NCI-H2196 treated with DMSO at 0.1 percent for 48 hours (cell line): ENCODE measurements around the gene LIG3.
"Not testable (repeated sequence)": the region's sequence is repeated elsewhere in the genome, so short reads cannot be mapped to it uniquely, and the experiment has no call there.

Source experiments
- DNase-seq: peaks from one replicate; lab custom pipeline; 2025; ENCODE audit not compliant: unreplicated experiment; lab: John Stamatoyannopoulos, UW

LIG3 gene

GRCh38 chr17:35030780-35031179 lies 50.5 kb downstream of the LIG3 start:
- no peak for DNase-seq

GRCh38 chr17:35038453-35038852 lies 58.1 kb downstream of the LIG3 start:
- DNase-seq = no peak

GRCh38 chr17:35041390-35041789 lies 61.1 kb downstream of the LIG3 start:
- no peak for DNase-seq

- no peak for DNase-seq
Observed at GRCh38 chr17:35044181-35044580, 63.9 kb downstream of the LIG3 start.

- DNase-seq = not testable (repeated sequence)
Observed at GRCh38 chr17:35045458-35045979, 65.2 kb downstream of the LIG3 start.

- DNase-seq = no peak
Observed at GRCh38 chr17:35046245-35046644, 65.9 kb downstream of the LIG3 start.

- DNase-seq = no peak
Observed at GRCh38 chr17:35046740-35047283, 66.5 kb downstream of the LIG3 start.

- DNase-seq = no peak
Observed at GRCh38 chr17:35048685-35049379, 68.5 kb downstream of the LIG3 start.

GRCh38 chr17:35050170-35050569 lies 69.9 kb downstream of the LIG3 start:
- no peak for DNase-seq

GRCh38 chr17:35051183-35051578 lies 70.9 kb downstream of the LIG3 start:
- no peak for DNase-seq

GRCh38 chr17:35051579-35052240 lies 71.4 kb downstream of the LIG3 start:
- DNase-seq = no peak

GRCh38 chr17:35052241-35052610 lies 71.9 kb downstream of the LIG3 start:
- DNase-seq = no peak

- no peak for DNase-seq
Observed at GRCh38 chr17:35052780-35053179, 72.5 kb downstream of the LIG3 start.

- no peak for DNase-seq
Observed at GRCh38 chr17:35053204-35053603, 72.9 kb downstream of the LIG3 start.

- DNase-seq = no peak
Observed at GRCh38 chr17:35056013-35056412, 75.7 kb downstream of the LIG3 start.

GRCh38 chr17:35057332-35057915 lies 77.1 kb downstream of the LIG3 start:
- no peak for DNase-seq
